NCI-H2227 (cell line): ENCODE measurements around the gene SAMD7.
A peak's percentile ranks its signal among the peaks of the same experiment; 100 is the strongest.

Source experiments
- DNase-seq: peaks from one replicate; lab custom pipeline; 2025; ENCODE audit not compliant: unreplicated experiment; lab: John Stamatoyannopoulos, UW

The SAMD7 gene

GRCh38 chr3:169911272-169911671 lies at the start of gene SAMD7:
SAMD7 (plus strand) TSS chr3:169911572; CDS start chr3:169919499, 7,927 bp downstream.
- no peak for DNase-seq

GRCh38 chr3:169861871-169862270 lies 49.5 kb upstream of the SAMD7 start:
- DNase-seq: peak; percentile 5

- DNase-seq: peak; percentile 75
Measured at GRCh38 chr3:169863458-169863899, 47.9 kb upstream of the SAMD7 start.

- no peak for DNase-seq
Measured at GRCh38 chr3:169864270-169864669, 47.1 kb upstream of the SAMD7 start.

- no peak for DNase-seq
Measured at GRCh38 chr3:169865176-169865767, 46.1 kb upstream of the SAMD7 start.

- DNase-seq: no peak
Measured at GRCh38 chr3:169867584-169868210, 43.7 kb upstream of the SAMD7 start.

- no peak for DNase-seq
Measured at GRCh38 chr3:169868369-169868768, 43.0 kb upstream of the SAMD7 start.

- DNase-seq: no peak
Measured at GRCh38 chr3:169869484-169870220, 41.7 kb upstream of the SAMD7 start, which contains the start of gene LRRC31. LRRC31 (minus strand) TSS chr3:169869935; CDS start chr3:169869807, 128 bp downstream.

- no peak for DNase-seq
Measured at GRCh38 chr3:169871129-169871886, 40.1 kb upstream of the SAMD7 start.

- DNase-seq: no peak
Measured at GRCh38 chr3:169879013-169879557, 32.3 kb upstream of the SAMD7 start.

- no peak for DNase-seq
Measured at GRCh38 chr3:169879845-169880575, 31.4 kb upstream of the SAMD7 start.

GRCh38 chr3:169880576-169881250 lies 30.7 kb upstream of the SAMD7 start:
- no peak for DNase-seq

GRCh38 chr3:169886671-169887070 lies 24.7 kb upstream of the SAMD7 start:
- no peak for DNase-seq

GRCh38 chr3:169891886-169892285 lies 19.5 kb upstream of the SAMD7 start:
- DNase-seq: no peak

GRCh38 chr3:169894110-169894509 lies 17.3 kb upstream of the SAMD7 start:
- no peak for DNase-seq

GRCh38 chr3:169895072-169895471 lies 16.3 kb upstream of the SAMD7 start:
- no peak for DNase-seq

- DNase-seq: no peak
Measured at GRCh38 chr3:169897284-169897683, 14.1 kb upstream of the SAMD7 start.

- DNase-seq: no peak
Measured at GRCh38 chr3:169901453-169901852, 9.9 kb upstream of the SAMD7 start.

- no peak for DNase-seq
Measured at GRCh38 chr3:169905404-169905803, 6.0 kb upstream of the SAMD7 start.

- no peak for DNase-seq
Measured at GRCh38 chr3:169907476-169907875, 3.9 kb upstream of the SAMD7 start.
